ENCODE results near the gene PTPRM.

- TF ChIP-seq CTCF (optimal IDR thresholded peaks at IDR 0.05 in 1 of 3, IDR thresholded peaks at IDR 0.05 in 1 of 3, conservative IDR thresholded peaks at IDR 0.05 in 1 of 3; ENCODE audit: extremely low read depth in 1 of 3, insufficient read depth in 2 of 3, low read length in 3 of 3), result no peak
- no peak for TF ChIP-seq EZH2 (IDR thresholded peaks at IDR 0.05; ENCODE audit: low read length)
These were observed 806.4 kb downstream of the PTPRM start for GRCh38 chr18:8373486-8373885.
